Brain microvascular endothelial cell (primary cell): Measurements from ENCODE around the gene RNF111.

Experiments
- DNase-seq: peaks from one replicate; pipeline ENCODE4 v3.0.0-alpha.2; 2020
- H3K27ac ChIP-seq: fragments of 250-450 bp; sonication (Bioruptor Pico); 2 replicates; pipeline ENCODE4 v1.5.1; 2020; ENCODE audit warnings: mild to moderate bottlenecking, moderate library complexity
- H3K27me3 ChIP-seq: fragments of 250-450 bp; sonication (Bioruptor Pico); replicated peaks from 2 replicates; pipeline ENCODE4 v1.5.1; 2020; ENCODE audit warnings: mild to moderate bottlenecking
- H3K36me3 ChIP-seq: fragments of 250-450 bp; sonication (Bioruptor Pico); replicated peaks from 2 replicates; pipeline ENCODE4 v1.5.1; 2020; ENCODE audit warnings: mild to moderate bottlenecking
- H3K4me3 ChIP-seq: 2 replicates; pipeline ENCODE4 v1.5.1; 2011; ENCODE audit warnings: low read depth, mild to moderate bottlenecking, control low read depth, low read length, moderate library complexity
- CTCF ChIP-seq: IDR thresholded peaks from 2 replicates; pipeline ENCODE4 v1.5.1; 2011; ENCODE audit warnings: low read depth, mild to moderate bottlenecking, moderate library complexity, low read length, control low read depth, inconsistent platforms; ENCODE audit errors: missing control alignments
- in situ Hi-C: cut with HindIII; loops from 2 replicates; pipeline ENCODE4 v1.10.0; 2017; ENCODE audit warnings: low sequenced_read_pairs, low pct_ligation_motif_present

Gene RNF111

GRCh38 chr15:58987491-58988005 is at the start of gene RNF111:
RNF111 (plus strand) TSS chr15:58987663; CDS start chr15:59030823, 43,160 bp downstream.
- in situ Hi-C loops = no loop called here
- no peak for TF ChIP-seq CTCF
- H3K36me3 ChIP-seq = peaks cover 4% of the 10 kb centered on the region
- H3K27ac ChIP-seq = peak within 1 kb of the TSS; percentile 25
- no peaks in the 10 kb centered on the region for H3K27me3 ChIP-seq
- peak; percentile 95 for DNase-seq
- peak within 1 kb of the TSS; percentile 99 for H3K4me3 ChIP-seq

- Histone ChIP-seq H3K27me3 (no peaks in the 10 kb centered on the region), H3K4me3 (no peak overlapping the region), H3K36me3 (no peaks in the 10 kb centered on the region), H3K27ac (no peak overlapping the region)
- peak; percentile 38 for DNase-seq
- in situ Hi-C loops = no loop called here
- TF ChIP-seq CTCF = no peak
Measured at GRCh38 chr15:58947179-58947578, 40.3 kb upstream of the RNF111 start.

GRCh38 chr15:58951388-58952007 is 36.0 kb upstream of the RNF111 start:
- peak; percentile 31 for DNase-seq
- H3K27me3 ChIP-seq = no peaks in the 10 kb centered on the region
- H3K4me3 ChIP-seq = no peak overlapping the region
- in situ Hi-C loops = no loop called here
- no peak overlapping the region for H3K27ac ChIP-seq
- H3K36me3 ChIP-seq = no peaks in the 10 kb centered on the region
- no peak for TF ChIP-seq CTCF

GRCh38 chr15:58952751-58953150 is 34.7 kb upstream of the RNF111 start:
- no peak for DNase-seq
- in situ Hi-C loops = no loop called here
- Histone ChIP-seq H3K27me3 (no peaks in the 10 kb centered on the region), H3K4me3 (no peak overlapping the region), H3K36me3 (no peaks in the 10 kb centered on the region), H3K27ac (no peak overlapping the region)
- TF ChIP-seq CTCF = no peak

GRCh38 chr15:58957101-58957973 is 30.1 kb upstream of the RNF111 start:
- peak; percentile 75 for DNase-seq
- peak; percentile 86 for TF ChIP-seq CTCF
- Histone ChIP-seq H3K27ac (no peak overlapping the region), H3K27me3 (no peaks in the 10 kb centered on the region), H3K4me3 (no peak overlapping the region), H3K36me3 (no peaks in the 10 kb centered on the region)
- in situ Hi-C loops = no loop called here
